HG03060 (cell line): Measurements from ENCODE around the gene BRCA2.

ENCODE experiments used
- ATAC-seq: cut with Tn5 transposase; IDR thresholded peaks from one replicate; pipeline ENCODE4 v1.9.1; 2021; ENCODE audit warnings: low read depth, moderate number of reproducible peaks; ENCODE audit not compliant: unreplicated experiment

Gene BRCA2

GRCh38 chr13:32426990-32427851 lies 111.9 kb downstream of the BRCA2 start:
- ATAC-seq, result no peak

- peak; percentile 48 for ATAC-seq
Observed at GRCh38 chr13:32427852-32428580, 112.7 kb downstream of the BRCA2 start, which contains the start of gene N4BP2L1. Gene N4BP2L1, minus strand, starts transcription at chr13:32428130. Its CDS starts 48 bp downstream, at chr13:32428082.

DNA sequence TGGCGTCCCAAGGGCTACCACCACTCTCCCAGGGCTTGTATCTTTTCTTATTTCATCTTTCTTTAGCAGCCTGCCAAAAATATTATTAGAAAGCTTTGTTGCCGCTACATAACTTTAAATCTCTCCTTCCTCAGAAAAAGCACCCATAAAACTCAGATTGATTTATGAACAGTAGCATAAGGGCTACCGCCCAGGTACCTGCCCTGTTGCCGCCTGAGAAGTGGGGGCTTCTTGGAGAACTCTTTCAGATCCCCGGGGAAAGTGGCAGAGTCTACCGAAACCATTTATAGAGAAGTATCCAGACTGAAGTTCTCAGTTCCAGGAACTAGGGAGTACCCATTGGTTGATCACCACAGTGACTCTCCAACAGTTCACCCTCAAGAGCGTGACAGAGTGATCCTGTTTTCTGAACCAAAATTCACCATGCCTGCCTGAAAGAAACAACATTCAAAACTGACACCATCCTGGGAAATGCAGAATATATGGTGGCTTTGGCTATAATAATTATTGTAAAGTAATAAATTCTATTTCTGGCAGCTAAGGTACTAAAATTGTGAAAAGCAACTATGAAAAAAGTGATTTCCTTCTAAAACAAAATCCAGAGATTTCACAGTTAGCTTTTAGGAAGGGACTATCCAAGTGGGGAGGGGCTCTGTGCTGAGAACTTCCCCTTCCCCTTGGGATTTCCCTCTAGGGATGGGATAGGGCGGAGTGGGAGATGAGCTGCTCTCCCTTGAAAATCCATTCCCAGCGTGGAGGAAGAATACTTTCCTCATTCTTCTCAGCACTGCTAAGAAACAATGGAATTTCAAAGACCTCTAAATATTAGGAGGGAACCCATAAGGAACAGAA lies 113.5 kb downstream of the BRCA2 start:
- no peak for ATAC-seq

DNA sequence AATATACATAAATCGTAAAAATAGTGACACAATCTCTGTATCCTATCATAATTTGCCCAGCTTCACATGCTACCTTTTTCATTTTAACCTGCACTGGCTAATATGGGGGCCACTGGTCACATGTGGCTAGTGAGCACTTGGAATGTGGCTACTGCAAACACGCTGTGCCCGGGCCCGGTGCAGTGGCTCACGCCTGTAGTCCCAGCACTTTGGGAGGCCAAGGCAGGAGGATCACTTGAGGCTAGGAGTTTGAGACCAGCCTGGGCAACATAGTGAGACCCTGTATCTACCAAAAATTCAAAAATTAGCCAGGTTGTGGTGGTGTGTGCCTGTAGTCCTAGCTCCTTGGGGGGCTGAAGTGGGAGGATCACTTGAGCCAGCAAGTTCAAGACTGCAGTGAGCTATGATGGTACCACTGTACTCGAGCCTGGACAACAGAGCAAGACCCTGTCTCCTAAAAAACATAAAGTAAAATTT lies 114.2 kb downstream of the BRCA2 start:
- ATAC-seq, result no peak

- no peak for ATAC-seq
Observed at GRCh38 chr13:32430018-32430747, 114.9 kb downstream of the BRCA2 start.

DNA sequence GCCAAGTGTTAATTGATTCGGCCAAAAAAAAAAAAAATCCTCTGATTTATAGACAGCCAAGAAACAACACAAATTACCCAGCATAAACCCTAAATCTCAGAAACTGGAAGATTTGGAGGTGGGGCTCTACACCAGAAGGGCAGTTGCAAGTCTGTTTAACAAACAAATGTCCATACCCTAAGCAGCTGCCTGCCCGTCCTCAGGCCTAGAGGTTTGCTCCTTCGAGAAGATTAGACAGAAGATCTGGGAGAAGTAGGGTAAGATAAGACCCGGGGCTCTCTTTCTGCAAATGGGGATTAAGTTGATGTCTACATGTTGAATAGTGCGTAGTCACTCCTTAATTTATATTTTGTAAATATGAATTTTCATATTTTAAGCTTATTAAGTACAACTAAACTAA lies 116.1 kb downstream of the BRCA2 start:
- ATAC-seq, result no peak

DNA sequence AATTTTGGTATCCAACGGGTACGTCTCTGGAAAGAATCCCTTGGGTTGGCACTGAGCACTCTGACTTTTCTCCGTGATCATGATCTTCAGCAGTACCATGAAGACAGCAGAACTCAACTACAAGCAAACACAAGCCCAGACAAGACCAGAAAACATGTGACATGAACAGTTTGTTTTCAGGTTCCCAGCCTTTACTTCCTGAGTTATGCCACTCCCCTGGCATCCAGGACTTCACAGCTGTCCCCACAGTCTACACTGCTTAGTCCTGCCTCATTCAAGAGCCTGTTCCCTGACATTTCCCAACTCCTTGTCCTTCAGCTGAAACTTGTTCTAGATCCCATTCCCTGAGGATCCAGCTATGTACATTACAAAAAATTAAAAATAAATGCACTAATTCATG lies 117.5 kb downstream of the BRCA2 start:
- no peak for ATAC-seq

DNA sequence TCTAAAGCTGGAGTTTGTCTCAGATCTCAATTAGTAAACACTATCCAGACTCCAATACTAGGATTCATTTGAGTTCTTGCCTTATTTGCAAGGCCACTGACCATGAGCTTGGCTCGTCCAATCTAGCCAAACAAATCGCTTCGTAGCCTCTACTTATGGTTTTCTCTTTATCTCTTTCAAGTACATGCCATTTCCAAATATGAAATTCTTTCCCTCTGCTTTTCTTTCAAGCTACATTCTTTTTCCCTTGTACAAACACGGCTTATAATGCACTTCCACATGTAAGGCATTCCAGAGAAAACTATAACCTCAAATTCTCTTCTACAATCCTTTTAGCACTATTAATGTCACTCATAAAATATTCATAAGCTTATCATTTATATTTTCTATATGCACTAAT lies 123.6 kb downstream of the BRCA2 start:
- ATAC-seq, result no peak

DNA sequence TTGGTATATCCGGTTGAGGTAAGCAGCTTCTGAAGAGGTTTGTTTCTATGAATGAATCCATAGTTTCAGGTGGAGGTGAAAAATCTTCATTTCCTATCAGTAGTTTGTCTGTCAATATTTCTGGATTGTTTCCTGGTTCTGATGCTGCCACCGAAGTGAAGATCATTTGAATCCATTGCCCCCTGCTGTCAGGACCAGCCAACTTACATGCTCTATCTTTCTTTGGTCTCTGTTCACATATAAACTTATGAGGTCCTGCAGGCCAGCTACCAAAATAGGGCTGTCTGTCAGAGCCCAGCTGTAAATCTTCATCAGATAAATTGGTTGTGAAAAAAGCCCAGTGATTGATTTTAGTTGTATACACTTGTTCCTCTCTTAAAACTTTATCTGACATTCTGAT lies 127.8 kb downstream of the BRCA2 start:
- ATAC-seq, result no peak

DNA sequence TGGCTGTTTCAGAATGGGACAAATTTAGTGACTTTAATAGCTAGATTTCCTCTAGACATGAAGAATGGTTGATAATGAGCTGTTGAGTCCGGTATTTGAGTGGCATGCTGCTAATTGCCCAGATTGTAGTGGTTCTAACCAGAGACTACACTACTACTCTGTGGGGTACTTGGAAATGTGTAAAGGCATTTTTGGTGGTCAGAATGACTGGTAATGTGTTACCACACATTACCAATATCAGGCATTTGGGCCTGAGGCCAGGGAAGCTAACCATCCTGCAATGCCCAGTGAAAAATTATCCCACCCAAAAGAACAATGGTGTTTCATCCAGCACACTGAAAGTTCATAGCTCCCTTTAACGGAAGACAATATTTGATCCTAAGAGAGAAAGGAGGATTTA lies 130.2 kb downstream of the BRCA2 start:
- no peak for ATAC-seq

DNA sequence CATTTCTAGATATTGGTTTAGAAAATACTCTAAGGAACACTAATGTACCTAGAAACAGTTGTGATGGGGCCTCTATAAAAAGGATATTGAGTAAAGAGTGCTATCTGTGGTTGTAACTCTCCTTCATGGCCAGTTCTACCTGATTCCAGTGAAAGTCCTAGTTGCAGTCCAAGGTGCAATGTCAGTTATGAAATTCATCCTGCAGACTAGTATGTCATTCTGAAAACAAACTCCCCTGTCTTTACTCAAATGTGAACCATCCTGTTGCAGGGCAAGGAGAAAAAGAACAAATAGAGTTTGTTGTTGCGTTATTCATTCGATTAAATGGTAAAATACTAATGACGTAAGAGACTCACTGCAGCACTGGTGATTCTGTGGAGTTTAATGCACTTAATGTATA lies 130.9 kb downstream of the BRCA2 start:
- ATAC-seq, result no peak

- ATAC-seq, result no peak
Observed at GRCh38 chr13:32446773-32447465, 131.6 kb downstream of the BRCA2 start.

DNA sequence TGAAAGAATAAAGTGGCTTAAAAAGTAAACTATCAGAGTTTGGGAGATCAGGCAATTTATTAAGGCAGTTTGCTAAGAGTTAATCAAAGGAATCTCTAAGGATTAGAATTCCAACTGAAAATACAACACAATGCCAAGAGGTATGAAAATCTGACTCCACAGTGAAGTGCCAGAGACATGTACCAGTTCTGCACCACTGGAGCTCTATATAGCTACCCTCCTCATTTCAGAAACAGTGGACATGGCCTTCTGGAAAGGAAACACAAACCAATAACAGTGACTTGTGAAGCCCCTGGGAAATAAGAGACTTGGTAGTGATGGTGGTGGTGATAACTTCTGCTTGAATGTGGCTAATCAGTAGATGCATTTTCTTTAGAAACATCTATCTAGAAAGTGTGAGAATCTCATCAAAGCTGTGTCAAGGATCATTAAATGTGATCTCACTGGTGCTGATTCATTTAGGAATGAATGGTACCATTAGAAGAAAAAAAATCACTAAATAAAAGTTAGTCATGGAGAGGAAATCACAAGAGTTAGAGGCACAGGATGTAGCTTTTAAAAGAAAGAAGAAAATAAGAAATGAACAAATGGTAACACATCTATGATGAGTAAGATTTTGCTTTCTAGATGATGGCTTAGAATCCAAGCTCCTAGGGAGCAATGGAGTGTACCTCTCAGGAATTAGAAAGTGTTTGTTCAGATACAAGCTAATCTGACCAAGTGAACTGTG lies 132.8 kb downstream of the BRCA2 start:
- ATAC-seq, result no peak

- ATAC-seq, result no peak
Observed at GRCh38 chr13:32448972-32449371, 133.7 kb downstream of the BRCA2 start.
